Uterus (tissue), 4 donors: Measurements from ENCODE around the gene LRWD1. TPM values are rescaled to one million over a fixed set of nuclear protein-coding genes. Genes with fewer than 3 reads are reported as not detected.

Source experiments
- DNase-seq, 2 donors: peaks; one replicate each; pipeline ENCODE4 v3.0.0-alpha.2; 2019 to 2020
- H3K27ac ChIP-seq, 2 donors: fragments of 200-600 bp; sonication (generic); 1 replicate in 1 of 2; 2 replicates in 1 of 2; pipeline ENCODE4 v1.5.1; 2016 to 2018
- H3K27me3 ChIP-seq, 2 donors: fragments of 200-600 bp; sonication (generic); one replicate each; pipeline ENCODE4 v1.5.1; 2018 to 2019; ENCODE audit warnings: control low read depth in 1 of 2
- H3K36me3 ChIP-seq, 2 donors: fragments of 200-600 bp; sonication (generic); one replicate each; pipeline ENCODE4 v1.5.1; 2019; ENCODE audit warnings: control low read depth in 1 of 2
- H3K4me1 ChIP-seq, 2 donors: fragments of 200-600 bp; sonication (generic); one replicate each; pipeline ENCODE4 v1.5.1; 2018 to 2019; ENCODE audit warnings: control low read depth in 1 of 2
- H3K4me3 ChIP-seq, 2 donors: fragments of 200-600 bp; sonication (generic); 1 replicate in 1 of 2; 2 replicates in 1 of 2; pipeline ENCODE4 v1.5.1; 2018 to 2019; ENCODE audit warnings: mild to moderate bottlenecking in 1 of 2
- H3K9me3 ChIP-seq, 2 donors: fragments of 200-600 bp; sonication (generic); one replicate each; pipeline ENCODE4 v1.5.1; 2019; ENCODE audit warnings: control low read depth in 1 of 2
- CTCF ChIP-seq, 4 experiments: fragments of 200-600 bp in 2 of 4; fragments of 450-650 bp in 2 of 4; sonication (generic) in 2 of 4; IDR thresholded peaks; one replicate each; pipeline ENCODE4 v1.5.1; 2016 to 2019; ENCODE audit warnings: antibody characterized with exemption in 4 of 4, mild to moderate bottlenecking in 2 of 4, moderate library complexity in 1 of 4
- POLR2A ChIP-seq, 2 donors: fragments of 450-650 bp; IDR thresholded peaks; one replicate each; pipeline ENCODE4 v1.6.1; 2016; ENCODE audit warnings: antibody characterized with exemption in 2 of 2, mild to moderate bottlenecking in 1 of 2, moderate library complexity in 1 of 2
- intact Hi-C: fragments of 100-400 bp; cut with DNase I; formaldehyde crosslinking; loops from one replicate; pipeline ENCODE4 v1.15.1; 2023; ENCODE audit warnings: low total_unique reads
- total RNA-seq, 4 donors: library from RNA; depleted of rRNA in 3 of 4; stranded (reverse); fragments of >200 nt in 3 of 4; gene quantifications; one replicate each; pipeline versions ENCODE4 v1.1.0 to v1.2.4, GENCODE V29; 2014 to 2023
- donor health status: DM: yes; HTN: yes; CAD: no.

Gene LRWD1
- total RNA-seq, 4 donors from 2014 or later, result 16.7 to 25.6 (median 22.4) TPM

- TF ChIP-seq POLR2A (IDR thresholded peaks at IDR 0.05) (no peak), CTCF (IDR thresholded peaks at IDR 0.05) (no peak)
- Histone ChIP-seq H3K4me3 (no peak overlapping the region), H3K27ac (no peak overlapping the region), H3K4me1 (no peaks in the 10 kb centered on the region), H3K27me3 (no peaks in the 10 kb centered on the region), H3K36me3 (no peaks in the 10 kb centered on the region), H3K9me3 (no peaks in the 10 kb centered on the region)
- DNase-seq, result no peak
- intact Hi-C loops, result no loop called here
Observed at GRCh38 chr7:102421706-102422240, 43.0 kb upstream of the LRWD1 start.

DNA sequence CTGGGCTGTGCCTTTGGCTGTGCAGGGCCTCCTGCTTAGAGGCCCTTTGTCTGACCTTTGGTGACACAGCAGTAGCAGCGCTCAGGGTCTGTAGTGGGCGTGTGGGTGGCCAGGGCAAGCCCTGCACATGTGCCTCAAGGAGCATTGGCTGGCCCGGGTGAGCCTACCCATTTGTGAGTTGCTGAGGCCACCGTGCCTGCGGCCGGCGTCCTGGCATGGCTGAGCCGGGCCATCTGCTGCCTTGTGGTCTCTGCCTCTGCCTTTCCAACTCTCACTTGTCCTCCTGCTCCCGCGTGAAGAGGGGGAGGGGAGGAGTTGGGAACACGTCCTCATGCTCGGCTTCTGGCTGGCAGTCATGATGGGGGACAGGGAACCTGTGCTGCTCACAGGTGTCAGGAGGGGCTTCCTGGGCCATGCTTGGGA lies 40.6 kb upstream of the LRWD1 start:
- no peak for DNase-seq
- no peak for TF ChIP-seq POLR2A (IDR thresholded peaks at IDR 0.05)
- TF ChIP-seq CTCF (IDR thresholded peaks at IDR 0.05), result no peak
- H3K27ac ChIP-seq, result no peak overlapping the region
- no peak overlapping the region for H3K4me3 ChIP-seq
- intact Hi-C loops, result no loop called here
- no peaks in the 10 kb centered on the region for H3K27me3 ChIP-seq
- H3K4me1 ChIP-seq, result no peaks in the 10 kb centered on the region
- H3K36me3 ChIP-seq, result no peaks in the 10 kb centered on the region
- H3K9me3 ChIP-seq, result no peaks in the 10 kb centered on the region

DNA sequence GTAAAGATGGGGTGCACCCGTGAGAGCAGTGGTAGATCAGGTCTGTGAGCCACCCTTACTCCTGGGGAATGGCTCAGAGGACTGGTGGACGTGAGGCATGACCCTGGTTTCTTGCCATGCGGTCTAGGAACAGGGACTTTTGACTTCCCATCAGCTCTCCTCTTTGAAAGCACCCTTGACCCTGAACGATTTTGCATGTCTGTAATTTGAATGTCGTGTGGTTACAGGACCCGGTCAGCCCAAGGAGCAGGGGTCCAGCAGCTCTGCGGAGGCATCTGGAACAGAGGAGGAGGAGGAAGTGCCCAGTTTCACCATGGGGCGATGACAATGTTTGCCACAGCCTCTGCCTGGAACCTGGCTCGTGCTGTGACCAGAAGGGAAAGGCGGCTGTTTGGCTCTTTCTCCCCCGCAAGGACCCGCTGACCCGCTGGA lies 40.0 kb upstream of the LRWD1 start:
- no peaks in the 10 kb centered on the region for H3K9me3 ChIP-seq
- no peaks in the 10 kb centered on the region for H3K27me3 ChIP-seq
- TF ChIP-seq POLR2A (IDR thresholded peaks at IDR 0.05), result no peak
- TF ChIP-seq CTCF (IDR thresholded peaks at IDR 0.05), result no peak
- DNase-seq, result no peak
- H3K4me1 ChIP-seq, result no peaks in the 10 kb centered on the region
- H3K4me3 ChIP-seq, result no peak overlapping the region
- no peaks in the 10 kb centered on the region for H3K36me3 ChIP-seq
- no peak overlapping the region for H3K27ac ChIP-seq
- intact Hi-C loops, result no loop called here

DNA sequence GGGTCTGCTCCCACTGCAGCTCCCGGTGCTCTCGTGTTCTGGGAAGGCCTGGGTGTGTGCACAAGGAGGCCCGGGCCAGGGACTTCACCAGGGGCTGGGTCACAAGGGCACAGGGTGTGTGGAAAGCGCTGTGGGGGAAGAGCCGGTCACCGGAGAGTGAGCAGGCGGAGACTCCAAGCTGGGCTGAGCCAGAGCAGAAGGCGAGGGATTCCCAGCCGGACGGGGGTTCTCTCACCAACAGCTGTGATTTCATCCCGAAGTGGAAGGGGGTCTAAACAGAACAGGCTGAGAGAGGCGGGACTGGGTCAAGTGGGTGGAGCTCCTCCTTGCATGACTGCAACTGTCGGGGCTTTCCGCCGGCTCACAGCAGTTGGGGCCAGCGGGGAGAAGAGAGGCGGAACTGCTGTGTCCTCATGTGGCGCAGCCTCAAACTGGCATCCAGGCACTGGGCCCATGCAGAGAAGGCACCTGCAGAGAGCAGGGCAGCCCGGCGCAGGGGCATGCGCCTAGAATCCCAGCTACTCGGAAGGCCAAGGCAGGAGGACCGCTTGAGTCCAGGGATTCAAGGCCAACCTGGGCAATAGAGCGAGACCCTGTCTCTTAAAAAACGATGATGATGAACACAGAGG lies 39.0 kb upstream of the LRWD1 start:
- Histone ChIP-seq H3K36me3 (no peaks in the 10 kb centered on the region), H3K27ac (no peak overlapping the region), H3K9me3 (no peaks in the 10 kb centered on the region), H3K4me1 (no peaks in the 10 kb centered on the region), H3K27me3 (no peaks in the 10 kb centered on the region), H3K4me3 (no peak overlapping the region)
- TF ChIP-seq CTCF (IDR thresholded peaks at IDR 0.05), result no peak
- no peak for TF ChIP-seq POLR2A (IDR thresholded peaks at IDR 0.05)
- no peak for DNase-seq
- intact Hi-C loops, result no loop called here

GRCh38 chr7:102426268-102427018 lies 38.3 kb upstream of the LRWD1 start:
- intact Hi-C loops, result no loop called here
- Histone ChIP-seq H3K27me3 (no peaks in the 10 kb centered on the region), H3K9me3 (no peaks in the 10 kb centered on the region), H3K4me1 (no peaks in the 10 kb centered on the region), H3K4me3 (no peak overlapping the region), H3K36me3 (no peaks in the 10 kb centered on the region), H3K27ac (no peak overlapping the region)
- DNase-seq, result no peak
- TF ChIP-seq POLR2A (IDR thresholded peaks at IDR 0.05) (no peak), CTCF (IDR thresholded peaks at IDR 0.05) (no peak)
